Measurements from ENCODE around the gene HCN3.

Gene HCN3

DNA sequence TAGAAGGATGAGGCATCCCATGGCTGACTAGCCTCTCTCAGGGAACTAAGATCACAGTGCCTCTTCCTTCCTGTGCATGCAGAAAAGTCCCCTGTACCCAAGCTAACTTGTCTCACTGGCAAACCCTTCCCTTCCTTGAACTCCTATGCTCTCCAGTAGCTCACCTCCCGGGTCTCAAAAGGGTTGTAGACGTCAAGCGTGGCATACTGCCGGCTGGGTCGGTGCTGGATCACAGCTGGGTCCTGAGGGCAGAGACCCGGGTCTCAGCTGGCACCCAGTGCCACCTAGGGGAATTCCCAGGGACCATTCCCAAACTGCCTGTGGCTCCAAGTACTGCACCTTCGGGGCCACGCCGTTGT is 15.8 kb upstream of the HCN3 start:
- CTCF ChIA-PET = interaction anchor here (1.0 to 6.2 kb wide), 3 partner anchors 11 to 83 kb away, joined by 5 to 91 read pairs (median 7); no protein-coding TSS in a partner anchor
- peaks cover 8 to 74% of the 10 kb centered on the region in 2 experiments for H3K36me3 ChIP-seq (ENCODE audit: control insufficient read depth in 2 of 2, insufficient read depth in 1 of 2, low read length in 2 of 2)
- peak overlapping the region; percentile 61; the same call in 1 of the 2 replicates for H3K27ac ChIP-seq (ENCODE audit: extremely low read depth, low read depth, low read length)
- H3K4me1 ChIP-seq (ENCODE audit: control insufficient read depth, insufficient read depth, low read length) = no peaks in the 10 kb centered on the region
- no peak for TF ChIP-seq ZNF48 (tag by site-specific recombination; IDR thresholded peaks at IDR 0.05)
- no peak for TF ChIP-seq KLF1 (tag by site-specific recombination; IDR thresholded peaks at IDR 0.05)
- TF ChIP-seq, protein P1, sequence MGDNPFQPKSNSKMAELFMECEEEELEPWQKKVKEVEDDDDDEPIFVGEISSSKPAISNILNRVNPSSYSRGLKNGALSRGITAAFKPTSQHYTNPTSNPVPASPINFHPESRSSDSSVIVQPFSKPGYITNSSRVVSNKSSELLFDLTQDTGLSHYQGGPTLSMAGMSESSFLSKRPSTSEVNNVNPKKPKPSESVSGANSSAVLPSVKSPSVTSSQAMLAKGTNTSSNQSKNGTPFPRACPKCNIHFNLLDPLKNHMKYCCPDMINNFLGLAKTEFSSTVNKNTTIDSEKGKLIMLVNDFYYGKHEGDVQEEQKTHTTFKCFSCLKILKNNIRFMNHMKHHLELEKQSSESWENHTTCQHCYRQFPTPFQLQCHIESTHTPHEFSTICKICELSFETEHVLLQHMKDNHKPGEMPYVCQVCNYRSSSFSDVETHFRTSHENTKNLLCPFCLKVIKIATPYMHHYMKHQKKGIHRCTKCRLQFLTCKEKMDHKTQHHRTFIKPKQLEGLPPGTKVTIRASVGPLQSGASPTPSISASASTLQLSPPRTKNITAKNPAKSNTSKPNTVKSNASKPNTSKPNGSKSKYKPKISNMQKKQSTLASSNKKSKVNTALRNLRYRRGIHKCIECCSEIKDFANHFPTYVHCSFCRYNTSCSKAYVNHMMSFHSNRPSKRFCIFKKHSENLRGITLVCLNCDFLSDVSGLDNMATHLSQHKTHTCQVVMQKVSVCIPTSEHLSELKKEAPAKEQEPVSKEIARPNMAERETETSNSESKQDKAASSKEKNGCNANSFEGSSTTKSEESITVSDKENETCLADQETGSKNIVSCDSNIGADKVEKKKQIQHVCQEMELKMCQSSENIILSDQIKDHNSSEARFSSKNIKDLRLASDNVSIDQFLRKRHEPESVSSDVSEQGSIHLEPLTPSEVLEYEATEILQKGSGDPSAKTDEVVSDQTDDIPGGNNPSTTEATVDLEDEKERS (tag by site-specific recombination; IDR thresholded peaks at IDR 0.05) = no peak
- no peak for TF ChIP-seq ZNF747 (tag by site-specific recombination; IDR thresholded peaks at IDR 0.05)
- no peak for TF ChIP-seq ZNF549 (tag by site-specific recombination; IDR thresholded peaks at IDR 0.05)
- TF ChIP-seq ZNF670 (tag by site-specific recombination; IDR thresholded peaks at IDR 0.05; ENCODE audit: low read depth) = no peak
- peak; percentile 83 for TF ChIP-seq CTCF (tag by site-specific recombination; IDR thresholded peaks at IDR 0.05)
- TF ChIP-seq ZIC2 (tag by site-specific recombination; IDR thresholded peaks at IDR 0.05) = peak; percentile 66
- TF ChIP-seq ZNF324 (tag by site-specific recombination; IDR thresholded peaks at IDR 0.05) = no peak
- TF ChIP-seq, protein P2, sequence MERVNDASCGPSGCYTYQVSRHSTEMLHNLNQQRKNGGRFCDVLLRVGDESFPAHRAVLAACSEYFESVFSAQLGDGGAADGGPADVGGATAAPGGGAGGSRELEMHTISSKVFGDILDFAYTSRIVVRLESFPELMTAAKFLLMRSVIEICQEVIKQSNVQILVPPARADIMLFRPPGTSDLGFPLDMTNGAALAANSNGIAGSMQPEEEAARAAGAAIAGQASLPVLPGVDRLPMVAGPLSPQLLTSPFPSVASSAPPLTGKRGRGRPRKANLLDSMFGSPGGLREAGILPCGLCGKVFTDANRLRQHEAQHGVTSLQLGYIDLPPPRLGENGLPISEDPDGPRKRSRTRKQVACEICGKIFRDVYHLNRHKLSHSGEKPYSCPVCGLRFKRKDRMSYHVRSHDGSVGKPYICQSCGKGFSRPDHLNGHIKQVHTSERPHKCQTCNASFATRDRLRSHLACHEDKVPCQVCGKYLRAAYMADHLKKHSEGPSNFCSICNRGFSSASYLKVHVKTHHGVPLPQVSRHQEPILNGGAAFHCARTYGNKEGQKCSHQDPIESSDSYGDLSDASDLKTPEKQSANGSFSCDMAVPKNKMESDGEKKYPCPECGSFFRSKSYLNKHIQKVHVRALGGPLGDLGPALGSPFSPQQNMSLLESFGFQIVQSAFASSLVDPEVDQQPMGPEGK (tag by site-specific recombination; IDR thresholded peaks at IDR 0.05) = no peak
- no peak for TF ChIP-seq ZNF18 (tag by site-specific recombination; IDR thresholded peaks at IDR 0.05)
- TF ChIP-seq ZSCAN16 (tag by site-specific recombination; IDR thresholded peaks at IDR 0.05) = no peak
- TF ChIP-seq ZNF140 (tag by site-specific recombination; IDR thresholded peaks at IDR 0.05) = no peak
- TF ChIP-seq ZNF146 (tag by site-specific recombination; IDR thresholded peaks at IDR 0.05) = no peak
- no peak for TF ChIP-seq HOXA7 (CRISPR knock-in tag; IDR thresholded peaks at IDR 0.05; ENCODE audit: borderline replicate concordance)
- TF ChIP-seq PRDM1 (tag by site-specific recombination; IDR thresholded peaks at IDR 0.05) = no peak
- 0 out of 2 replicates have a peak, but pooled peaks have one; percentile 5 for TF ChIP-seq IKZF3 (tag by site-specific recombination; IDR thresholded peaks at IDR 0.05)
- TF ChIP-seq ZNF792 (tag by site-specific recombination; IDR thresholded peaks at IDR 0.05) = no peak
- TF ChIP-seq ZBTB11 (tag by site-specific recombination; conservative IDR thresholded peaks at IDR 0.05; ENCODE audit: low read depth) = peak; percentile 79; the same call in 1 of the 2 replicates
- POLR2A ChIA-PET = interaction anchor here (1.0 to 4.2 kb wide), 11 partner anchors 11 to 68 kb away, joined by 3 to 54 read pairs (median 6); partner anchors contain the start of gene CLK2
- H3K9me3 ChIP-seq (ENCODE audit: control insufficient read depth, insufficient read depth, low read depth, low read length) = no peaks in the 10 kb centered on the region
- H3K4me3 ChIP-seq (ENCODE audit: low read depth, low read length) = peak overlapping the region; percentile 91

Measured in HEK293 (cell line).